Measurements from ENCODE around the gene RBBP9. TPM values are rescaled to one million over a fixed set of nuclear protein-coding genes. Genes with fewer than 3 reads are reported as not detected.
"Not testable (repeated sequence)": the region's sequence is repeated elsewhere in the genome, so short reads cannot be mapped to it uniquely, and the experiment has no call there.

RBBP9 gene
- total and polyA plus RNA-seq, 4 donors = 6.4 to 9.5 (median 7.0) TPM

GRCh38 chr20:18523066-18523465 is 26.0 kb upstream of the RBBP9 start:
- no peaks in the 10 kb centered on the region for H3K27me3 ChIP-seq (ENCODE audit: control insufficient read depth in 4 of 4, insufficient read depth in 4 of 4, low read length in 3 of 4)
- 97% methylated on average over 2 of the region's 2 CpGs for WGBS
- peaks cover 18 to 47% (median 34%) of the 10 kb centered on the region in 4 donors for H3K36me3 ChIP-seq (ENCODE audit: control insufficient read depth in 4 of 4, insufficient read depth in 3 of 4, low read depth in 1 of 4, low read length in 3 of 4)
- H3K27ac ChIP-seq (ENCODE audit: low read depth in 1 of 2, low read length in 2 of 2) = no peak overlapping the region
- no peaks in the 10 kb centered on the region for H3K4me1 ChIP-seq (ENCODE audit: control insufficient read depth in 4 of 4, insufficient read depth in 4 of 4, low read length in 3 of 4)
- H3K9ac ChIP-seq (ENCODE audit: low read depth in 1 of 2, low read length in 2 of 2) = no peak overlapping the region
- no peak overlapping the region for H3K4me3 ChIP-seq (ENCODE audit: low read depth in 1 of 3, low read length in 3 of 3)
- DNase-seq (ENCODE audit: low spot score) = no peak
- no peaks in the 10 kb centered on the region for H3K9me3 ChIP-seq (ENCODE audit: control insufficient read depth in 4 of 4, low read length in 3 of 4)
- TF ChIP-seq CTCF (IDR thresholded peaks at IDR 0.05; ENCODE audit: low read depth, low read length, missing input control) (no peak), FOXA1 (IDR thresholded peaks at IDR 0.05) (no peak), EGR1 (IDR thresholded peaks at IDR 0.05; ENCODE audit: low read depth in 2 of 2) (no peak), HNF4A (conservative IDR thresholded peaks at IDR 0.05) (no peak), SP1 (IDR thresholded peaks at IDR 0.05) (no peak), JUND (IDR thresholded peaks at IDR 0.05) (no peak), YY1 (IDR thresholded peaks at IDR 0.05) (no peak), GABPA (IDR thresholded peaks at IDR 0.05 in 1 of 2, conservative IDR thresholded peaks at IDR 0.05 in 1 of 2) (no peak), NR2F2 (IDR thresholded peaks at IDR 0.05) (no peak), ZBTB33 (IDR thresholded peaks at IDR 0.05) (no peak), HNF4G (IDR thresholded peaks at IDR 0.05) (no peak), TAF1 (conservative IDR thresholded peaks at IDR 0.05) (no peak), RXRA (IDR thresholded peaks at IDR 0.05) (no peak), MAX (IDR thresholded peaks at IDR 0.05) (no peak), ATF3 (IDR thresholded peaks at IDR 0.05) (no peak)

GRCh38 chr20:18522066-18522465 is 25.0 kb upstream of the RBBP9 start:
- not testable (repeated sequence) for H3K4me1 ChIP-seq (ENCODE audit: control insufficient read depth in 4 of 4, insufficient read depth in 4 of 4, low read length in 3 of 4); DNase-seq (ENCODE audit: low spot score); H3K4me3 ChIP-seq (ENCODE audit: low read depth in 1 of 3, low read length in 3 of 3); H3K9ac ChIP-seq (ENCODE audit: low read depth in 1 of 2, low read length in 2 of 2); H3K27me3 ChIP-seq (ENCODE audit: control insufficient read depth in 4 of 4, insufficient read depth in 4 of 4, low read length in 3 of 4); H3K27ac ChIP-seq (ENCODE audit: low read depth in 1 of 2, low read length in 2 of 2); H3K9me3 ChIP-seq (ENCODE audit: control insufficient read depth in 4 of 4, low read length in 3 of 4)
- H3K36me3 ChIP-seq (ENCODE audit: control insufficient read depth in 4 of 4, insufficient read depth in 3 of 4, low read depth in 1 of 4, low read length in 3 of 4) = peaks cover 14 to 42% (median 28%) of the 10 kb centered on the region in 4 donors
- 96% methylated on average over 9 of the region's 9 CpGs for WGBS

- TF ChIP-seq ATF3 (IDR thresholded peaks at IDR 0.05) = no peak
- no peak for TF ChIP-seq FOXA2 (IDR thresholded peaks at IDR 0.05)
- TF ChIP-seq REST (IDR thresholded peaks at IDR 0.05) = no peak
- TF ChIP-seq NR2F2 (IDR thresholded peaks at IDR 0.05) = no peak
- TF ChIP-seq HNF4A (conservative IDR thresholded peaks at IDR 0.05) = no peak
- no peak for TF ChIP-seq EGR1 (IDR thresholded peaks at IDR 0.05; ENCODE audit: low read depth in 2 of 2)
- TF ChIP-seq ZBTB33 (IDR thresholded peaks at IDR 0.05) = no peak
- TF ChIP-seq HNF4G (IDR thresholded peaks at IDR 0.05) = no peak
- TF ChIP-seq JUND (IDR thresholded peaks at IDR 0.05) = no peak
- TF ChIP-seq MAX (IDR thresholded peaks at IDR 0.05) = no peak
- TF ChIP-seq FOXA1 (IDR thresholded peaks at IDR 0.05) = no peak
- TF ChIP-seq YY1 (IDR thresholded peaks at IDR 0.05) = no peak
- no peak for TF ChIP-seq SP1 (IDR thresholded peaks at IDR 0.05)
- Histone ChIP-seq H3K27ac (ENCODE audit: low read depth in 1 of 2, low read length in 2 of 2) (no peak overlapping the region), H3K36me3 (ENCODE audit: control insufficient read depth in 4 of 4, insufficient read depth in 3 of 4, low read depth in 1 of 4, low read length in 3 of 4) (peaks cover 6 to 43% (median 27%) of the 10 kb centered on the region in 4 donors), H3K9ac (ENCODE audit: low read depth in 1 of 2, low read length in 2 of 2) (no peak overlapping the region), H3K9me3 (ENCODE audit: control insufficient read depth in 4 of 4, low read length in 3 of 4) (no peaks in the 10 kb centered on the region), H3K4me3 (ENCODE audit: low read depth in 1 of 3, low read length in 3 of 3) (no peak overlapping the region), H3K27me3 (ENCODE audit: control insufficient read depth in 4 of 4, insufficient read depth in 4 of 4, low read length in 3 of 4) (no peaks in the 10 kb centered on the region), H3K4me1 (ENCODE audit: control insufficient read depth in 4 of 4, insufficient read depth in 4 of 4, low read length in 3 of 4) (peaks cover 0 to 4% (median 3%) of the 10 kb centered on the region in 4 donors)
- no peak for DNase-seq (ENCODE audit: low spot score)
These were observed 18.9 kb upstream of the RBBP9 start for GRCh38 chr20:18515973-18516372.
